Kidney epithelial cell (primary cell): ENCODE measurements around the gene ANKRD39. TPM values are rescaled to one million over a fixed set of nuclear protein-coding genes. Genes with fewer than 3 reads are reported as not detected.

ENCODE experiments used
- DNase-seq: peaks from one replicate; pipeline ENCODE4 v3.0.0-alpha.2; 2010; ENCODE audit warnings: low read depth
- H3K27me3 ChIP-seq: 2 replicates; pipeline ENCODE4 v1.6.0; 2011; ENCODE audit warnings: low read length; ENCODE audit not compliant: control insufficient read depth, insufficient read depth
- H3K36me3 ChIP-seq: 2 replicates; pipeline ENCODE4 v1.5.1; 2011; ENCODE audit warnings: low read length; ENCODE audit not compliant: control insufficient read depth, insufficient read depth
- H3K4me3 ChIP-seq: 2 replicates; pipeline ENCODE4 v1.5.1; 2011; ENCODE audit warnings: low read depth, mild to moderate bottlenecking, control low read depth, low read length
- CTCF ChIP-seq: IDR thresholded peaks from 2 replicates; pipeline ENCODE4 v1.5.1; 2011; ENCODE audit warnings: mild to moderate bottlenecking, moderate library complexity, low read length, control low read depth, inconsistent platforms; ENCODE audit not compliant: insufficient read depth, poor library complexity, severe bottlenecking
- total RNA-seq: library from RNA; depleted of rRNA; stranded (reverse); fragments of >200 nt; gene quantifications from 2 replicates; pipeline ENCODE4 v1.2.3, GENCODE V29; 2015

Gene ANKRD39
- total RNA-seq, 1 donor from 2014 or later = 27.3 TPM

GRCh38 chr2:96819876-96820511 lies 37.8 kb downstream of the ANKRD39 start:
- no peaks in the 10 kb centered on the region for H3K27me3 ChIP-seq
- no peak for DNase-seq
- no peak for TF ChIP-seq CTCF
- no peak overlapping the region for H3K4me3 ChIP-seq
- no peaks in the 10 kb centered on the region for H3K36me3 ChIP-seq

GRCh38 chr2:96819128-96819875 lies 38.5 kb downstream of the ANKRD39 start:
- no peak for DNase-seq
- TF ChIP-seq CTCF = no peak

GRCh38 chr2:96817882-96818281 lies 39.9 kb downstream of the ANKRD39 start:
- no peak for TF ChIP-seq CTCF
- Histone ChIP-seq H3K27me3 (no peaks in the 10 kb centered on the region), H3K36me3 (no peaks in the 10 kb centered on the region), H3K4me3 (no peak overlapping the region)
- DNase-seq = no peak

More at GRCh38 chr2:96819128-96819875, 38.5 kb downstream of the ANKRD39 start:
- Histone ChIP-seq H3K4me3 (no peak overlapping the region), H3K27me3 (no peaks in the 10 kb centered on the region), H3K36me3 (no peaks in the 10 kb centered on the region)

GRCh38 chr2:96816836-96817702 lies 40.7 kb downstream of the ANKRD39 start:
- DNase-seq = no peak
- Histone ChIP-seq H3K4me3 (peak overlapping the region; percentile 69), H3K36me3 (no peaks in the 10 kb centered on the region), H3K27me3 (no peaks in the 10 kb centered on the region)
- TF ChIP-seq CTCF = no peak

GRCh38 chr2:96816127-96816835 lies 41.5 kb downstream of the ANKRD39 start, which contains the start of gene CNNM3:
CNNM3 (plus strand) TSS chr2:96816268; CDS start chr2:96816278, 10 bp downstream.
- no peaks in the 10 kb centered on the region for H3K36me3 ChIP-seq
- DNase-seq = peak; percentile 49
- H3K27me3 ChIP-seq = no peaks in the 10 kb centered on the region
- peak within 1 kb of the TSS; percentile 69 for H3K4me3 ChIP-seq
- peak; percentile 26 for TF ChIP-seq CTCF
